ENCODE results near the gene MGRN1.

GRCh38 chr16:4726616-4727015 lies 102.0 kb downstream of the MGRN1 start:
- TF ChIP-seq CTCF (conservative IDR thresholded peaks at IDR 0.05 in 1 of 2, IDR thresholded peaks at IDR 0.05 in 1 of 2; ENCODE audit: extremely low read depth in 1 of 2, insufficient read depth in 1 of 2, low read depth in 1 of 2, low read length in 2 of 2) (no peak), EZH2 (IDR thresholded peaks at IDR 0.05; ENCODE audit: borderline replicate concordance, low read length) (no peak)

Measured in mammary epithelial cell (primary cell).